ENCODE results near the gene SH3TC1. TPM values are rescaled to one million over a fixed set of nuclear protein-coding genes. Genes with fewer than 3 reads are reported as not detected.

The SH3TC1 gene
- total RNA-seq, 1 donor from 2014 or later, result 1.2 TPM

DNA sequence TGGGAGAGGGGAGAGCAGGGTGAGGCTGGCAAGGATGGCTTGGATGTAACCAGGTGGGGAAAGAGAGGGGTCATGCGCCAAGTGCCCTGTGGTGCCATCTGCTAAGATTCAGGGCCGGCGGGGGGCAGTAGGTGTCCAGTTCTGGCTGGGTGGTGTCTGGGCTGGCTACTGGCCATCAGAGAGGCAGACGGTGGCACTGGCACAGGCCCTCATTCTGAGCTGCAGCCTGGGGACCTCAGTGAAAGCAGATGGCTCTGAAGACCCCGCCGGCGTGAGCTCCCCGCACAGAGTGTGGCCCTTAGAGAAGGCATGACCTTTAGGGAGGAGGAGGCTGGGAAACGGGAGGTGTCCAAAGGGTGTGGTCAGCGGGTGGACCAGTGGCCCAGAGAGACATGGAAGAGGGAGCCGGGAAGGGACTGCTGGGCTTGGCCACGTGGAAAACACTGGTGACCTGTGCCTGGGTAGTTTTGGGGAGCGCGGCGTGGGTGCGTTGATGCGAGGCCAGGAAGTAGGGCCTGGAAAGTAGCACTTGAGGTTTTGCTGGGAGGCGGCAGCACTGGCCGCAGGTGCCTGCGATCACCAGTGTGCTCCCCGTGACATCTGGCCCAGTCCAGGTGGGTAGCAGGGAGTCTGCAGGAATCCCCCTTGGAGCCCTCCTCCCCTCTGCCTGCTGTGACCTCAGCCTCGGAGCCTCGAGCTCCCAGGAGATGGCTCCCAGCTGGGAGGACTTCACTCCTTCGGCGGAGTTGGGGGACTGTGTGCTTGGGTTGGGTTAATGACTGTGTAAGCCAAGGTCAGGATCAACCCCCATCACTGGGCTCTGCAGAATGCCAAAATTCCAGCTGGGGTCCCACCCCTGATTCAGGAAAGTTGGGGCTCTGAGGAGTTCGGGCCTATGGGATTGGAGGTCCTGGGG is 9.3 kb upstream of the SH3TC1 start:
- H3K4me3 Mint-ChIP-seq (ENCODE audit: unreplicated experiment), result no peak overlapping the region
- H3K36me3 Mint-ChIP-seq (ENCODE audit: low read depth, unreplicated experiment), result no peaks in the 10 kb centered on the region
- Histone ChIP-seq H4K20me1 (ENCODE audit: insufficient read depth, low read length) (no peaks in the 10 kb centered on the region), H3K9me3 (ENCODE audit: insufficient read depth, low read depth, low read length) (no peaks in the 10 kb centered on the region), H3K4me1 (ENCODE audit: insufficient read depth, low read length) (peaks cover 23% of the 10 kb centered on the region), H3K27me3 (ENCODE audit: insufficient read depth, low read length) (peaks cover 2% of the 10 kb centered on the region), H3K27ac (ENCODE audit: low read depth, low read length) (no peak overlapping the region), H2AFZ (ENCODE audit: low read depth, low read length) (no peak overlapping the region), H3K9ac (ENCODE audit: low read length) (no peak overlapping the region), H3K36me3 (ENCODE audit: insufficient read depth, low read length) (no peaks in the 10 kb centered on the region), H3K4me3 (ENCODE audit: insufficient read depth, low read depth, low read length) (no peak overlapping the region), H3K4me2 (ENCODE audit: low read length) (no peak overlapping the region), H3K79me2 (ENCODE audit: insufficient read depth, low read length) (no peaks in the 10 kb centered on the region)
- DNase-seq (ENCODE audit: low read depth), result no peak
- H3K4me1 Mint-ChIP-seq (ENCODE audit: low read depth, unreplicated experiment), result no peaks in the 10 kb centered on the region
- H3K27ac Mint-ChIP-seq (ENCODE audit: unreplicated experiment), result no peak overlapping the region
- FAIRE-seq, result no peak
- TF ChIP-seq EZH2 (IDR thresholded peaks at IDR 0.05; ENCODE audit: insufficient read depth, low read length), result no peak
- TF ChIP-seq, protein P1, sequence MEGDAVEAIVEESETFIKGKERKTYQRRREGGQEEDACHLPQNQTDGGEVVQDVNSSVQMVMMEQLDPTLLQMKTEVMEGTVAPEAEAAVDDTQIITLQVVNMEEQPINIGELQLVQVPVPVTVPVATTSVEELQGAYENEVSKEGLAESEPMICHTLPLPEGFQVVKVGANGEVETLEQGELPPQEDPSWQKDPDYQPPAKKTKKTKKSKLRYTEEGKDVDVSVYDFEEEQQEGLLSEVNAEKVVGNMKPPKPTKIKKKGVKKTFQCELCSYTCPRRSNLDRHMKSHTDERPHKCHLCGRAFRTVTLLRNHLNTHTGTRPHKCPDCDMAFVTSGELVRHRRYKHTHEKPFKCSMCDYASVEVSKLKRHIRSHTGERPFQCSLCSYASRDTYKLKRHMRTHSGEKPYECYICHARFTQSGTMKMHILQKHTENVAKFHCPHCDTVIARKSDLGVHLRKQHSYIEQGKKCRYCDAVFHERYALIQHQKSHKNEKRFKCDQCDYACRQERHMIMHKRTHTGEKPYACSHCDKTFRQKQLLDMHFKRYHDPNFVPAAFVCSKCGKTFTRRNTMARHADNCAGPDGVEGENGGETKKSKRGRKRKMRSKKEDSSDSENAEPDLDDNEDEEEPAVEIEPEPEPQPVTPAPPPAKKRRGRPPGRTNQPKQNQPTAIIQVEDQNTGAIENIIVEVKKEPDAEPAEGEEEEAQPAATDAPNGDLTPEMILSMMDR (IDR thresholded peaks at IDR 0.05; ENCODE audit: insufficient read depth, low read depth, low read length), result no peak
- peaks cover 35% of the 10 kb centered on the region for H3K27me3 Mint-ChIP-seq (ENCODE audit: low read depth, unreplicated experiment)
- no peaks in the 10 kb centered on the region for H3K9me3 Mint-ChIP-seq (ENCODE audit: unreplicated experiment)

DNA sequence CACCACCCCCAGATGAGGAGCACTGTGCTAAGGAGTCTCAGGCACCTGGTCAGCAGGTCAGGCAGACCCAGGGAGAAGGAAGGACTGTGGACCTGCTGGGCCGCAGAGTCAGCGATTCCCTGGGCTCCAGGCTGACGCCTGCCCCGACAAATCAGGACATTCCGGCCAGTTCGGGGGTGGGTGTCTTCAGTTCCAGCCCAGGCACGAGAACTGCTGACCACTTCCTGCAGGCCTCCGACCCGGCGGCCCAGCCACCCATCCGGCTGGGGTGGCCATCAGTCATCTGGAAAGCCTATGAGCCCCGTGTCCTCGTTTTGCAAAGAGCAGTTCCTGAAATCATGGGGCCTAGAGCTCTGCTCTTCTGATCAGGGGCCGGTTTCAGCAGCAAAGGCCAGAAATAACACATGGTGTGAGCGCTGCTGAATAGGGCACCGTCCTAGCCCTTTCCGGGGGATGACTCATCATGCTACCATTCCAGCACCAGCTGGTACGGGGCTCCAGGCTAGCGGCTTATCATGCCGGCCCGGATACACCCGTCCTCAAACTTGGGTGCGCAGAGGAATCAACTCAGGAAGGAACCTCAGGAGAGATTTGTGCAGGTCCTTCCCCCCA is 7.8 kb upstream of the SH3TC1 start:
- no peak for FAIRE-seq
- H3K9me3 Mint-ChIP-seq (ENCODE audit: unreplicated experiment), result no peaks in the 10 kb centered on the region
- H3K36me3 Mint-ChIP-seq (ENCODE audit: low read depth, unreplicated experiment), result peaks cover 2% of the 10 kb centered on the region
- peak overlapping the region; percentile 28 for H3K27ac ChIP-seq (ENCODE audit: low read depth, low read length)
- H3K9ac ChIP-seq (ENCODE audit: low read length), result no peak overlapping the region
- no peaks in the 10 kb centered on the region for H3K36me3 ChIP-seq (ENCODE audit: insufficient read depth, low read length)
- H3K4me2 ChIP-seq (ENCODE audit: low read length), result peak overlapping the region; percentile 49
- no peak overlapping the region for H3K27ac Mint-ChIP-seq (ENCODE audit: unreplicated experiment)
- peaks cover 11% of the 10 kb centered on the region for H3K4me1 ChIP-seq (ENCODE audit: insufficient read depth, low read length)
- peak overlapping the region; percentile 48 for H2AFZ ChIP-seq (ENCODE audit: low read depth, low read length)
- DNase-seq (ENCODE audit: low read depth), result peak; percentile 63
- TF ChIP-seq, protein P1 (IDR thresholded peaks at IDR 0.05; ENCODE audit: insufficient read depth, low read depth, low read length), result no peak
- TF ChIP-seq EZH2 (IDR thresholded peaks at IDR 0.05; ENCODE audit: insufficient read depth, low read length), result no peak
- H3K27me3 Mint-ChIP-seq (ENCODE audit: low read depth, unreplicated experiment), result peaks cover 33% of the 10 kb centered on the region
- H3K9me3 ChIP-seq (ENCODE audit: insufficient read depth, low read depth, low read length), result no peaks in the 10 kb centered on the region
- H3K79me2 ChIP-seq (ENCODE audit: insufficient read depth, low read length), result no peaks in the 10 kb centered on the region
- no peak overlapping the region for H3K4me3 Mint-ChIP-seq (ENCODE audit: unreplicated experiment)
- H4K20me1 ChIP-seq (ENCODE audit: insufficient read depth, low read length), result no peaks in the 10 kb centered on the region
- peaks cover 6% of the 10 kb centered on the region for H3K27me3 ChIP-seq (ENCODE audit: insufficient read depth, low read length)
- no peaks in the 10 kb centered on the region for H3K4me1 Mint-ChIP-seq (ENCODE audit: low read depth, unreplicated experiment)
- H3K4me3 ChIP-seq (ENCODE audit: insufficient read depth, low read depth, low read length), result no peak overlapping the region
